ENCODE measurements around the gene SLC32A1.

DNA sequence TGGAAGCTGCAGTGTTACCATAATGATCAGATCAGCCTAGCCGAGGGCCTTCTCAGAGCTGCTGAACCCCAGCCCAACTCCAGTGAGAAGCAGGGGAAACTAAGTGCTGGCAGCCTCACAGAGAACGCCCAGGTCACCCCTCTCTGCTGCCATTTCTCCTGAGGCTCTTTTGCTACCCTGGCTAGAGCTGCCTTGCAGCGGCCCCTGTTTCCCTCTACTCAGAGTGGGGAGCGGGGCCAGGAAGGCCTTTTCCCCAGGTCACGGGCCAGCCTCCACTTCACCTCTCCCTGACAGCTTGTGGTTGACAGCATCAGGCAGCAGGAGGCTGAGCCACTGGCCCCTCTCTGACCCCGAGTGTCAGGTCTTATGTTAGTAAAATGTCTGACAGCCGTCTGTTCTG, 46.7 kb downstream of the SLC32A1 start:
- TF ChIP-seq, protein P1, sequence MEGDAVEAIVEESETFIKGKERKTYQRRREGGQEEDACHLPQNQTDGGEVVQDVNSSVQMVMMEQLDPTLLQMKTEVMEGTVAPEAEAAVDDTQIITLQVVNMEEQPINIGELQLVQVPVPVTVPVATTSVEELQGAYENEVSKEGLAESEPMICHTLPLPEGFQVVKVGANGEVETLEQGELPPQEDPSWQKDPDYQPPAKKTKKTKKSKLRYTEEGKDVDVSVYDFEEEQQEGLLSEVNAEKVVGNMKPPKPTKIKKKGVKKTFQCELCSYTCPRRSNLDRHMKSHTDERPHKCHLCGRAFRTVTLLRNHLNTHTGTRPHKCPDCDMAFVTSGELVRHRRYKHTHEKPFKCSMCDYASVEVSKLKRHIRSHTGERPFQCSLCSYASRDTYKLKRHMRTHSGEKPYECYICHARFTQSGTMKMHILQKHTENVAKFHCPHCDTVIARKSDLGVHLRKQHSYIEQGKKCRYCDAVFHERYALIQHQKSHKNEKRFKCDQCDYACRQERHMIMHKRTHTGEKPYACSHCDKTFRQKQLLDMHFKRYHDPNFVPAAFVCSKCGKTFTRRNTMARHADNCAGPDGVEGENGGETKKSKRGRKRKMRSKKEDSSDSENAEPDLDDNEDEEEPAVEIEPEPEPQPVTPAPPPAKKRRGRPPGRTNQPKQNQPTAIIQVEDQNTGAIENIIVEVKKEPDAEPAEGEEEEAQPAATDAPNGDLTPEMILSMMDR (conservative IDR thresholded peaks at IDR 0.05) = no peak
- no peak for TF ChIP-seq ZFX (IDR thresholded peaks at IDR 0.05)
